Activated T-cell treated with anti-CD3 and anti-CD28 coated beads for 1 hour (primary cell): ENCODE measurements around the gene ISG20L2.
A peak's percentile ranks its signal among the peaks of the same experiment; 100 is the strongest.

Experiments
- DNase-seq: peaks from one replicate; pipeline ENCODE4 v3.0.0-alpha.2; 2020; ENCODE audit warnings: low read depth

The ISG20L2 gene

GRCh38 chr1:156754219-156754618, 25.7 kb upstream of the ISG20L2 start:
- DNase-seq: no peak

GRCh38 chr1:156752843-156753482, 24.4 kb upstream of the ISG20L2 start:
- DNase-seq: no peak

GRCh38 chr1:156751757-156752481, 23.4 kb upstream of the ISG20L2 start:
- DNase-seq: peak; percentile 96

GRCh38 chr1:156751451-156751756, 22.8 kb upstream of the ISG20L2 start, which contains the start of gene HDGF:
HDGF (minus strand) TSS chr1:156751675; CDS start chr1:156751429, 246 bp downstream.
- DNase-seq: no peak

GRCh38 chr1:156750711-156751450, 22.3 kb upstream of the ISG20L2 start:
- peak; percentile 27 for DNase-seq

- DNase-seq: no peak
These were observed 21.7 kb upstream of the ISG20L2 start for GRCh38 chr1:156750191-156750672.

- DNase-seq: no peak
These were observed 21.0 kb upstream of the ISG20L2 start for GRCh38 chr1:156749419-156750118.

- no peak for DNase-seq
These were observed 20.3 kb upstream of the ISG20L2 start for GRCh38 chr1:156748670-156749418.

GRCh38 chr1:156747742-156748669, 19.4 kb upstream of the ISG20L2 start:
- no peak for DNase-seq

GRCh38 chr1:156746728-156747631, 18.4 kb upstream of the ISG20L2 start:
- peak; percentile 36 for DNase-seq

GRCh38 chr1:156746406-156746727, 17.8 kb upstream of the ISG20L2 start:
- no peak for DNase-seq

- no peak for DNase-seq
These were observed 17.3 kb upstream of the ISG20L2 start for GRCh38 chr1:156745881-156746280.

GRCh38 chr1:156744786-156745419, 16.3 kb upstream of the ISG20L2 start:
- no peak for DNase-seq

- no peak for DNase-seq
These were observed 15.8 kb upstream of the ISG20L2 start for GRCh38 chr1:156744344-156744743.

- DNase-seq: no peak
These were observed 15.1 kb upstream of the ISG20L2 start for GRCh38 chr1:156743367-156744302.

GRCh38 chr1:156742801-156743200, 14.2 kb upstream of the ISG20L2 start:
- no peak for DNase-seq

- no peak for DNase-seq
These were observed 13.5 kb upstream of the ISG20L2 start for GRCh38 chr1:156742017-156742416.

- no peak for DNase-seq
These were observed 13.0 kb upstream of the ISG20L2 start for GRCh38 chr1:156741481-156741983.
